EH (cell line): ENCODE results near the gene OTOP3.

Experiments used
- DNase-seq: peaks from one replicate; pipeline ENCODE4 v3.0.0-alpha.2; 2015; ENCODE audit warnings: low read depth

Gene OTOP3

GRCh38 chr17:74987909-74988711 lies 52.4 kb downstream of the OTOP3 start:
- DNase-seq = peak; percentile 88

- DNase-seq = no peak
These were observed 54.9 kb downstream of the OTOP3 start for GRCh38 chr17:74990581-74991105.

- no peak for DNase-seq
These were observed 56.5 kb downstream of the OTOP3 start for GRCh38 chr17:74992223-74992622.

GRCh38 chr17:74994440-74994839 lies 58.7 kb downstream of the OTOP3 start:
- peak; percentile 65 for DNase-seq

- no peak for DNase-seq
These were observed 60.1 kb downstream of the OTOP3 start for GRCh38 chr17:74995847-74996246.

- no peak for DNase-seq
These were observed 63.1 kb downstream of the OTOP3 start for GRCh38 chr17:74998783-74999182.

GRCh38 chr17:74999523-74999922 lies 63.8 kb downstream of the OTOP3 start:
- no peak for DNase-seq
